HG03439 (cell line): ENCODE measurements around the gene MROH8.

Source experiments
- ATAC-seq: cut with Tn5 transposase; IDR thresholded peaks from one replicate; pipeline ENCODE4 v1.9.1; 2021; ENCODE audit warnings: mild to moderate bottlenecking, moderate library complexity; ENCODE audit not compliant: unreplicated experiment

Gene MROH8

DNA sequence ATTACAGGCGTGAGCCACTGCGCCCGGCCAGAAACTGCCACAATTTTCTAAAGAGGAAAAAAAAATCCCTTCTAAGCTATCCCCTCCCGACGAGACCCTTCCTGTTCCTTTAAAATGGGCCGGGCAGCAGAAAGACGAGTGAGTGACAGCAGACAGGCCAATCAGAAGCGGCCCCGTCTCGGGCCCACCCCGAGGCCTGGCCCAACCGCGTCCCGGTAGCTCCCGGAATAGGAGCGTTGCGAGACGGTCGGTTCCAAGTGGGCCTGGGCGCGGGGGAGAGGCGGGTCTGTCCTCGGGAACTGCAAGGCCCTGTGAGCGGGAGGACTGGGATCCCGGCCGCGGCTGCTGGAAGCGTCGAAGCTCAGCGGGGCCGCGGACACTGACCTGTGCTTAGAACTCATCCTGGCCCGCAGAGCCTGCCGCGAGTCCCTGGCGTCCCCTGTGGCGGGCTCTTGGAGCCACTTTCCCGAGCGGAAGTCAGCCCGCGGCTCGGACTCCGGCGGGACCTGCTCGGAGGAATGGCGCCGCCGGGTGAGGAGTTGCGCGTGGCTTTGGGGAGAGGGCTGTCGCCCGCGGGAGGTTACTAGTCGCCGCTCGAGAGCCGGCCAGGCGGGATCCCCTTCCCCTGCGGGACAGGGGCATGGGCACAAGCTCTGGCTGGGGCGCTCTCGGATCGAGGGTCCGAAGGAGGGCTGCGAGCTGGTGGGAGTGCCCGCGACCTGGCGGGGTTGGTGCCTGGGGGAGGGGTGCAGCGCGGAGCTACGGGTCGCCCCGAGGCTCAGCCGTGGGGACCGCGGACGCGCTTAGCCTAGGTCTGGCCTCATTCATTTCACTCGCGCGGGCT lies at the start of gene MROH8, which contains the start of gene RPN2:
TSS of gene MROH8 (minus strand) at position 710 of the 844 bp plus-strand sequence.
TSS of gene RPN2 (plus strand) at position 492 of the 844 bp plus-strand sequence. CDS start at position 519, 27 bp downstream.
- peak; percentile 85 for ATAC-seq

DNA sequence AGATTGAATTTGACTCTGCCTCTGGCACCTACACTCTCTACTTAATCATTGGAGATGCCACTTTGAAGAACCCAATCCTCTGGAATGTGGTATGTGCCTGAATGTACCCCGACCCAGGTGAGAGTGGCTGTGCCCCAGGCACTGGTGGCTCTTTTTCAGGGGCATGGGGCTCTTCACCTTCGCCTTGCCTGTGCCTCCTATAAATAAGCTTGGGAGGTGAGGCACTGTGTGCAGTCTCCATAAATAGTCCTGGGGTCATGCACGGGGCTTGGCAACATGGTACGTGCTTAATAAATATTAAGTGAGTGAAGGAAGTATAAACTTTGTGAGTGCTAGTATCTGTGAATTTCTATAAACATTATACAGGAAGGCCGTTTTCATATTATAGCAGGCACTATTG lies 49.3 kb upstream of the MROH8 start:
- no peak for ATAC-seq

DNA sequence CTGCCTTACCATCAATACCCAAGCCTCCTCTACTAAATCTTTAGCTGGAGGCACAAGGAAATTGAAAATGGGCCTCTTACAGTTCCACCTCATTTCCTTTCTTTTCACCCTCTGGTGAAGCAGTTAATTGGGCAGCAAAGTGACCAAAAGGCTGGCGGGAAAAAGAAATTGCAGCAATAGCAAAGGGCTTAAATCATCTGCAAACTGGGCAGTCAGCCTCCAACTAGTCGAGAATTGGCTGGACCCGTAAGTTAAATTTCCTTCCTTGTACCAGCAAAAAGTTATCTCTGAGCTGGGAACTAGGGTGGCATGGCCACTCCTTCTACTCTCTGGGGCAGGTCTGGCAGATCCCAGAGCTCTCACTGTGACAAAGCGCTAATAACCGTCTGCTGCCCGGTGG lies 48.7 kb upstream of the MROH8 start:
- ATAC-seq, result no peak

DNA sequence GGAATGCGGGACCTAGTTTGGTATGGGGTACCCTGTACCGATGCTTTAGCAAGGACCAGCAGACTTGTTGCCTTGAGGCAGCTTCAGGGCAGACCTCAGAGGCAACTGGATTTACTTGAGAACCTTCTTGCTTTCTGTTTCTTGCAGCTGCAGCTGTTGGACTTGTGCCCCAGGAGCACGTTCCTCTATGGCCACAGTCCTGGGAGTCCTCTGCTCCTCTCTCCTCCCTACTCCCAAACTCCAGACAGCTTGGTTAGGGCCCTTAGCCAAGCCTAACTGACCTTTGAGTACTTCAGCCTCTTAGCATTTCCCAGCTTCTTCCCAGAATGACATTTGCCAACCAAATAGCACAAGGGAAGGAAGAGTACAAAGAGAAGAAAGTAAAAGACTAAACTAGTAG lies 47.5 kb upstream of the MROH8 start:
- ATAC-seq, result no peak

DNA sequence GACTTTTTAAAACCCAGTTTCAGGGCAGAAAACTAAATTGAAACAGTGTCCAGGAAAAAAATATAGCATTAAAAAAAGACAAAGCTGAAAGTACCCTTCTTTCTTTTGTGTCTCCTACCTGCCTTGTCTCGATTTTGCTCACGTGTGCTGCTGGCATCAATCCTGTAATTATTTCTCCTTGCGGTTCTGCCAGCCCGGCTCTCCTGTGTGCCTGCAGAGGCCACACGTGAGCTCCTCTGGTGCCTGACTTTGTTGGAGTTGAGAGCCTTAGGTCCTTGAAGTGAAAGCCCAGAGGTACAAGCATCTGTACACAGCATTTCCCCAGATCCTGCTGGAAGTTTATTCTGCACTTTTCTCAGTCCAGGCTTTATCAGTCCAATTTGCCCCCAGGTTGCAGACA lies 45.8 kb upstream of the MROH8 start:
- ATAC-seq, result no peak

DNA sequence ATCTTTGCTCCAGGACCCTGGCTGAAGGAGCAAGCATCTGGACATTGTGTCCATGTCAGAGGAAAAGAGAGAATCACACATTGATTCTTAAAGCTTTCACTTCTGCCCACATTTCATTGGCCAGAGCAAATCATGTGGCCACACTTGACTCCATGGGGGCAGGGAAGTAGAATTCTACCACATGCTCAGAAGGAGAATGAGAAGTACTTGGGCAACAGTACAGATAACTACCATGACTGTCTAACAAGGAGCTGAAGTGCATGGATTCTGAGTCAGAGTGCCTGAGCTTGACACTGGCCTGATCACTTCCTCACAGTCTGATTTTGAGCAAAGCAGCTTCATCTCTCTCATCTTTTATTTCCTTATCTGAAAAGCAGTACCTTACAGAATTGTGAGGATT lies 43.7 kb upstream of the MROH8 start:
- no peak for ATAC-seq

DNA sequence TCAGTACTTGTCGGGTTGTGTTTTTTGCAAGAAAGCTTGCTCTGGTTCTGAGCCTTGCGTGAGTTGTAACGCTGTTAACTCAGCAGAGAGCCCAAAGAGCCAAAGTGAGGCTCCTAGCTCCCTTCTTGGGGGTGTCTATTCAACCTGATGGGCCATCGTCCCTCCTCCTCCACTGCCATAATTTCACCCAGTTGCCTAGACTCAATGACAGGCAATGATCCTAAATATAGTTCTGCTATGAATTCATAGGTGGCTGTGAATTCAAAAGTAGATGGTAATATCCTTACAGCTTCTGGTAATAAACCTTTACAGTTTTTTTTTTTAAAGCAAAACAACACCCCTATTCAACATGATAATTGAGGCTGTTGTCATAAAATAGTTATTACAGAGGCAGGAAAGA lies 42.7 kb upstream of the MROH8 start:
- ATAC-seq, result no peak

DNA sequence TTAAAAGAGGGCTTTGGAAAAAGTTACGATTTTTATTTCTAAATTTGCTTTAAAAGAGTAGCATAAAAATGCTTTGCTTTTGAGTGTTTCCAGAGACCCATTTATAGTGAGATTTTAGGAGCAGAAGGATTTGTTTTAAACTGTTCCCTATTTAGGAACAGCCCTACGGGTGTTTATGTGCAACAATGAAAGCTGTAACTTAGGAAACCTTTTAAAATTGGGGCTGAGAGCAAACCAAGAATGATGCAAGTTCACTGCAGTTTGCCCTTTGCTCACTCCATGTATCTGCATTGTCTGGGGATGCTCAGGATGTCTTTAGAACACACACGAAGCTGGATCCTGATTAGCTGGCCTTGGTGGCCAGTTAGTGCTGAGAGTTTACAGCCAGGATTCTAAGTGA lies 41.4 kb upstream of the MROH8 start:
- no peak for ATAC-seq

DNA sequence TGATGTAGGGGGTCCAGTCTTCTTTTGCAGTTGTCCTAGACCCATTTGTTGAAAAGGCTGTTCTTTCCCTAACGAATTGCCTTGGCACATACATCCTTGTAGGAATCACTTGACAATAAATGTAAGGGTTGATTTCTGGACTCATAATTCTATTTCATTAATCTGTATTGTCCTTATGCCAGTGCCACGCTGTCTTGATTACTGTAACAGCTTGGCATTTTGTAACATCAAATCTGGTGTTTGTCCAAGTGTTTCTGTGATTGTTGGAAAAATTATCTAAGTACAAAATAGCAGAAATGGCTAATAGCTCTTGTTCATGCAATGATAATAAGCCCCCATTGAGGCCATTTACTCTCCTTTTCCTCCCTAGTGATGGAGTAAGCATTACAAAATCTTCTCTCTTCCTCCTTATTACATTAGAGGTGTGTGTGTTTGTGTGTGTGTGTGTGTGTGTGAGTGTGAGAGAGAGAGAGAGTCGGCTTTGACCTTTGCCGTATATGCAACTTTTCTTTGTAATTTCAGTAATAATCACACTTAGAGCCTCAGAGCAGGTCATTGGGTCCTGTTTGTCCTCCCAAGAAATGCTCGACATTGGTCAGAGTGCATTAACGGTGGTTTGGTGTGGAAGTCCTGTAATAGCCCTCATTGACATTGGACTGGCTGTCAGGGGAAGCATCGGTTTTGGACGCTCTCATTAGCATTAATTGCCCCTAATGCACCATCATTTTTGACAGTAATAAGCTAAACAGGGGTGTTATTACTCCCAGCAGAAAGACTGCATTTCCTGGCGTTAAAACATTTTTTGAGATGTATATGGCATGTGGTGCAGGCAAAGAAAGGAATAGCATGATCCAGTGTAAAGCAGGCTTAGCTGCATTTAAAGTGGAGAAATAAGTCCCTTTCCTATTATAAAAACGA lies 40.7 kb upstream of the MROH8 start:
- ATAC-seq, result no peak

DNA sequence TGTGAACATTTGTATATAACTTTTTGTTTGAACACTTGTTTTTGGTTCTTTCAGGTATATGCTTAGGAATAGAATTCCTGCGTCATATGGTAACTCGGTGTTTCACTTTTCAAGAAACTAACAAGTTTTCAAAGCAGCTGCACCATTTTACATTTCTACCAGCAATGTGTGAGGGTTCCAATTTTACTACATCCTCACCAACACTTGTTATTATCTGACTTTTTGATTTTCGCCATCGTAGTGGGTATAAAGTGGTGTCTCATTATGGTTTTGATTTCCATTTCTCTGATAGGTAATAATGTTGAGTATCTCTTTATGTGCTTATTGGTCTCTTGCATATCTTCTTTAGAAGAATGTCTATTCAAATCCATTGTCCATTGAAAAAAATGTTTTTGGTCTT lies 39.6 kb upstream of the MROH8 start:
- ATAC-seq, result no peak

DNA sequence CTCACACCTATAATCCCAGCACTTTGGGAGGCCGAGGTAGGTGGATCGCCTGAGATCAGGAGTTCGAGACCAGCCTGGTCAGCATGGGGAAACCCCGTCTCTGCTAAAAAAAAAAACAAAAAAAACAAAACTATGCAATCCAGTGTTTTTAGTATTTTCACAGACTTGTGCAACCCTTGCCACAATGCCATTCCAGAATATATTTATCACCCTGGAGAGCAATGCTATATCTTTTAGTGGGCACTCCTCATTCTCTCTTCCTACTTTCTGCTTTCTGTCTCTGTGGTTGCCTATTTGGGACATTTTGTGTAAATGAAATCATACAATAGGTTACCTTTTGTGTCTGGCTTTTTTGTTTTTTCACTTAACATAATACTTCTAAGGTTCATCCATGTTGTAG lies 39.1 kb upstream of the MROH8 start:
- no peak for ATAC-seq

DNA sequence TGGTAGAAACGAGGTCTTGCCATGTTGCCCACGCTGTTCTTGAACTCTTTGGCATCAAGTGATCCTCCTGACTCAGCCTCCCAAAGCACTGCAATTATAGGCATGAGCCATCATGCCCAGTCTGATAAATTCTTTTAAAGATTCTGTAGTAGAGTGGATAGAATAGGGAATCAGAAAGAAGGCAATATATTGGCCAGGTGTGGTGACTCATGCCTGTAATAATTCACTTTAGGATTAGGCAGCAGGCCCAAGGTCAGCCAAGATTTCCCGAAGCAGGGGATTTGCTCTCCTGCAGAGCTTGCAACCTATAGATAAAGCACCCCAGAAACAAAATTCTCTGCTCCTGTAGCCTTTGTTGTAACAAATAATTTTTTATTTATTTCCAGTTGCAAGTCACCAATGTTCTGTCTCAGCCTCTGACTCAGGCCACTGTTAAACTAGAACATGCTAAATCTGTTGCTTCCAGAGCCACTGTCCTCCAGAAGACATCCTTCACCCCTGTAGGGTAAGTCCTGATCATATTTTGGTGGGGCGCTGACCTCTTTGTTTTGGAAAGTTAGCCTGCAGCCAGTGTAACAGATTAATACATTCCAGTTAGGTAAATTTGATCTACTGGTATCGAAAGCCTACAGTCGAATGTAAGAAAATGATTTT lies 30.4 kb upstream of the MROH8 start:
- no peak for ATAC-seq

DNA sequence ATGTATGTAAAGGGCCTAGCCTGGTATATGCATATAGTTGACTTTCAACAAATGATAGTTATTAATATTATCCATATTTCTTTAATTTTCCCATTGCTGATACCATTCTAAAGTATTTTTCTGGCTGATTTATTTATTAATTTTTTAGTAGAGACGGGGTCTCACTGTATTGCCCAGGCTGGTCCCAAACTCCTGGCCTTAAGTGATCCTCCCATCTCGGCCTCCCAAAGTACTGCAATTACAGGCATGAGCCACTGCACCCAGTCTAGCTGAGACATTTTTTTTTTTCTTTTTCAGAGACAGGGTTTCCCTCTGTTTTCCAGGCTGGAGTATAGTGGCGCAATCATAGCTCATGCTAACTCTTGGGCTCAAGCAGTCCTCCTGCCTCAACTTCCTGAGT lies 29.8 kb upstream of the MROH8 start:
- ATAC-seq, result no peak

DNA sequence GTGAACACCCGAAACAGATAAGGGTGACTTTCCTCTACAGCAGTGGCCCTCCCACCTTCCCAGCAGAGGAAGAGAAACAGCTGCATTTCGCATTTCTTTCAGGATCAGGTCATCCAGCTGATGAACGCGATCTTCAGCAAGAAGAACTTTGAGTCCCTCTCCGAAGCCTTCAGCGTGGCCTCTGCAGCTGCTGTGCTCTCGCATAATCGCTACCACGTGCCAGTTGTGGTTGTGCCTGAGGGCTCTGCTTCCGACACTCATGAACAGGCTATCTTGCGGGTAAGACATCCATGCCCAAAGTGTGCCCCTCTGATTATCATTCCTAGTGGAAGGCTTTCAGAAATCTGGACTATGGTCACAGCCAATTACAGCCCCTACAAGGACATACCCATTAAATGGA lies 27.8 kb upstream of the MROH8 start:
- no peak for ATAC-seq

DNA sequence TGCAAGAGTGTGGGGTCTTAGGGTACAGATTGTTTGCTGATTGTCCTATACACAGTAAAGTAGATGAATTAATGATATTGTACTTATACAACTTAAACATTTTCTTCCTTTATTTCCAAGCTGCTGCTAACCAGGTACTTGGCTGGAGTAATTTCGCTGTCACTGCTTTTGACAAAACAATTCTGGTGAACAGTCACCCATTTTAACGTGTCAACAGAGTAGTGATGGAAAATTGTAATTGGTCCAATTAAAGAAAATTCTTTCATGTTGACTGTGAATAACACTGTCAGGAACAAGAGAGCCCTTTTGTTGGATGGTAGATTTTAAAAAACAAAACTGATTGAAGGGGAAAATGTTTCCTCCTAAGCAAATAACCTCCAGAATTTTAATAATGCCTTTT lies 26.4 kb upstream of the MROH8 start:
- no peak for ATAC-seq

DNA sequence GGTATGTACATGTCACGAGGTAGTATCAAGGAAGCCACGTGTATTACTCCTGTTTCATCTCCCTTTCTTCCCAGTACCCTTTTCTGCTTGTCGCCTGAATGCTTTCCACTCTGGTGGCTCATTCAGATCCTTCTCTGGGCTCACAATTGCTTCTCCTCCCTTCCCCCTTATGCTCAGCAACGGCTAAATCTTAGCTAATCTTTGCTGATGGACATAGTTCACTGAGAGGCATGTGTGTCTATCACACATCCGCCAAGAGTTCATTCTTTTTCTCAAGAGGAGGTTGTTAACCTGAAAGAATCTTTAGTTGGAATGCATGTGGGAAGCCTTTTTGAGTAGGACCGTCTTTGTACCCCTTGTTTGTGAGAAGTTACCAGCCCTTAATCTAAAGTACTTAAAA lies 25.8 kb upstream of the MROH8 start:
- ATAC-seq, result no peak

DNA sequence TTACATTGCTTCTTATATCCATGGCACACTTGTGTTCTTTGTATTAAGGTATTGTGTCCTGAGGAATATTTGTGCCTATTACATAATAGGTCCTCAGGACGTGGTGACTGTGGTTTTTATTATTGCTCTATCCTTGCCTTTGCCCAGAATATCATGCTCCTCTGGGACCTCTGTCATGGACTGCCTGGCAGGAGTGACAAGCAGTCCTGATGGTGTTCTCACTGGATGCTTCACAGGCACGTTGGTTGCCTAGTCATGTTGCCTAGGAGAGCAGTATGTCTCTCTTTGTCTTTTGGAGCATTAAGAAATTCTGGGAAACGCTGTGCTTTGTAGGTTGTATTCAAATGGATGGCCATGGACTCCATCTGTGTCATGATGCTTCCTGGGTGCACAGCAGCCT lies 24.7 kb upstream of the MROH8 start:
- ATAC-seq, result no peak

DNA sequence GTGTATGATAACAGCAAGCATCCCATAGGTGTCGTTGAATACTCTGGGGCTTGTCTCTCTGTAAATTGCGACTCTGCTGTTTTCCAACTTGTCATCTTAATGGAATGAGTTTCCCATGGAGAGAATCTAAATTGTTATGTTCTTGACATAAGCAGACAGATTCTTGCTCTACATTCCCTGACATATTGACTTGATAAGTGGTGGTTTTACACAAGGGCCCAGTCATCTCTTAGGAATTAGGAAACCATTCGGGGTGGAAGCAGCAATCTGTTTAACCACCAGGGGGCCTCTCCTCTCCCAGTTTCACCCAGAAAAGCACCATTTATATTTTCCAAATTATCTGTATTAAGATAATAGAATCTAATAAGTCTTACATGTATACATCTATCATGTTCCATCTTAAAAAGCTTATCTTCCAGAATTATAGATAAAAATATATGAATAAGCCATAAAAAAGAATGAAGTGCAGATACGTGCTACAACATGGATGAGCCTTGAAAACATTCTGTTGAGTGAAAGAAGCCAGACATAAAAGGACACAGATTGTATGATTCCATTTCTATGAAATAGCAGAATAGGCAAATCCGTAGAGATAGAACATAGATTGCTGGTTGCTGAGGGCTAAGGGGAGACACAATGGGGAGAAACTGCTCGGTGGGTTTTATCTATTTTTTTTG lies 23.1 kb upstream of the MROH8 start:
- no peak for ATAC-seq

DNA sequence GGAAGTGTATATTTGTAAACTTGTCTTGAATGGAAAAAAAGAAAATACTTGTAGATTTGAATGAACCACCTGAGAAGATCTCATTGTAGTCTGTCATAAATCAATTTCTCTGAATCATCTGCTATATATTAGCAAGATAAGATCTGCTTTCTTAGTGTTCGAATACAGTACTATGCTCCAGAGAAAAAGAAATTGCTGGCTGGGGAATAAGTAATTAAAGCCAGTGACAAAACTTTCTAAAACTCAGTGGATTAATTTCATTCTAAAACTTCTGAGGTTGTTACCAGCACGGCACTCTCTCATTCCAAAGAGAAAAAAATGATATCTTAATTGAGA lies 22.4 kb upstream of the MROH8 start:
- no peak for ATAC-seq

DNA sequence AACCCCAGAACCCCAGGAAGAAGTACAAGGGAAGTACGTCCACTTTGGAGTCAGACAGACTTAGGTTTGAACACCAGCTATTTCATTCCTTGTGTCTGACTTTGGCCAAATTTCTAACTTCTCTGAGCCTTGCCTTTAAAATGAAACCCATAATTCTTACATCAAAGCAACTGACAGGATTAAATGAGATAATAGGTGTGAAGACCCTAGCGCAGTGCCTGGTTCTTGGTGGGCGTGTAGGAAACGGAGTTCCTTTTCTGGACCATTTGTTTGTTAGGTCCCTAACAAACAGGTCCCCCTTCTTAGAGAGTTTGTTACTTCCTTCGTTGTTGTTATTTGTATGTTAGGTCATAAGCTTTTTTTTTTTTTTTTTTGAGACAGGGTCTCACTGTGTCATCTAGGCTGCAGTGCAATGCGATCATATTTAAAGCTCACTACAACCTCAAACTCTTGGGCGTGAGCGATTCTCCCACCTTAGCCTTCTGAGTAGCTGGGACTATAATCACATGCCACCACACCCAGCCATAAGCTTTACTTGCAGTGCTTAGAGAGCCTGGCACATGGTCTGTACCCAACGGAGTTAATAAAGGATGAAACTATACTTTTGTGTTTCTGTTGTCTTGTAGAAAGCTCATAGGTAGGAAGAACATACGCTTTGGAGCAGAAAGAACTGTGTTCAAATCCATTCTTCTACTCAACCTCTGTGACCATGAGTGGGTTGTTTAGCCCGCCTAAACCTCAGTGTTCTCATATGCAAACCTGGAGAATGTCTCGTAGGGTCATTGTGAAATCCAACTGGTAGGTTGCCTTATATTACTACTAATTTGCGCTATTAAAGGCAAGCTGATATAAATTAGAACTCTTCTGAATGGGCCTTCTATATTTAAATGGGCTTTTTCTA lies 21.8 kb upstream of the MROH8 start:
- ATAC-seq, result no peak
